ENCODE measurements around the gene ACTL7A. TPM values are rescaled to one million over a fixed set of nuclear protein-coding genes. Genes with fewer than 3 reads are reported as not detected.

Gene ACTL7A
- total RNA-seq, 2 donors from 2014 or later: not detected

- Mint-ChIP-seq H3K27ac (no peak overlapping the region), H3K4me1 (no peaks in the 10 kb centered on the region), H3K27me3 (ENCODE audit: insufficient read depth) (no peaks in the 10 kb centered on the region), H3K4me3 (no peak overlapping the region), H3K36me3 (ENCODE audit: low read depth) (peaks cover 49% of the 10 kb centered on the region), H3K9me3 (no peaks in the 10 kb centered on the region)
- Histone ChIP-seq H3K36me3 (ENCODE audit: control insufficient read depth, insufficient read depth, low read length) (peaks cover 61% of the 10 kb centered on the region), H3K4me1 (ENCODE audit: control insufficient read depth, insufficient read depth, low read length) (no peaks in the 10 kb centered on the region), H3K27ac (ENCODE audit: low read depth, low read length) (no peak overlapping the region), H3K4me3 (ENCODE audit: low read length) (no peak overlapping the region), H3K9me3 (ENCODE audit: control insufficient read depth, low read length) (no peaks in the 10 kb centered on the region), H3K27me3 (ENCODE audit: control insufficient read depth, insufficient read depth, low read length, poor library complexity, severe bottlenecking) (no peaks in the 10 kb centered on the region), H3K9ac (ENCODE audit: extremely low read depth, low read length, poor library complexity, severe bottlenecking) (no peak overlapping the region)
- 84 to 91% methylated on average over 3 of the region's 3 CpGs for WGBS, 2 experiments (ENCODE audit: insufficient coverage in 1 of 2, insufficient read length in 1 of 2)
- no peak for DNase-seq
- TF ChIP-seq CTCF (conservative IDR thresholded peaks at IDR 0.05): no peak
Observed at GRCh38 chr9:108880738-108881316, 18.8 kb downstream of the ACTL7A start.

- no peak overlapping the region for H3K27ac Mint-ChIP-seq
- no peaks in the 10 kb centered on the region for H3K9me3 Mint-ChIP-seq
- DNase-seq: no peak
- Histone ChIP-seq H3K9me3 (ENCODE audit: control insufficient read depth, low read length) (no peaks in the 10 kb centered on the region), H3K36me3 (ENCODE audit: control insufficient read depth, insufficient read depth, low read length) (peaks cover 53% of the 10 kb centered on the region), H3K27ac (ENCODE audit: low read depth, low read length) (no peak overlapping the region), H3K4me1 (ENCODE audit: control insufficient read depth, insufficient read depth, low read length) (no peaks in the 10 kb centered on the region), H3K4me3 (ENCODE audit: low read length) (no peak overlapping the region), H3K27me3 (ENCODE audit: control insufficient read depth, insufficient read depth, low read length, poor library complexity, severe bottlenecking) (no peaks in the 10 kb centered on the region), H3K9ac (ENCODE audit: extremely low read depth, low read length, poor library complexity, severe bottlenecking) (no peak overlapping the region)
- H3K27me3 Mint-ChIP-seq (ENCODE audit: insufficient read depth): no peaks in the 10 kb centered on the region
- WGBS, 2 experiments (ENCODE audit: insufficient coverage in 1 of 2, insufficient read length in 1 of 2): 98 to 100% methylated on average over 3 to 6 of the region's 6 CpGs
- no peak overlapping the region for H3K4me3 Mint-ChIP-seq
- no peak for TF ChIP-seq CTCF (conservative IDR thresholded peaks at IDR 0.05)
- H3K4me1 Mint-ChIP-seq: no peaks in the 10 kb centered on the region
- peaks cover 44% of the 10 kb centered on the region for H3K36me3 Mint-ChIP-seq (ENCODE audit: low read depth)
Observed at GRCh38 chr9:108882052-108882888, 20.2 kb downstream of the ACTL7A start.

- Mint-ChIP-seq H3K4me1 (no peaks in the 10 kb centered on the region), H3K27me3 (ENCODE audit: insufficient read depth) (no peaks in the 10 kb centered on the region), H3K9me3 (no peaks in the 10 kb centered on the region), H3K36me3 (ENCODE audit: low read depth) (peaks cover 39% of the 10 kb centered on the region), H3K4me3 (no peak overlapping the region), H3K27ac (no peak overlapping the region)
- DNase-seq: no peak
- no peak overlapping the region for H3K4me3 ChIP-seq (ENCODE audit: low read length)
- H3K27ac ChIP-seq (ENCODE audit: low read depth, low read length): no peak overlapping the region
- no peak overlapping the region for H3K9ac ChIP-seq (ENCODE audit: extremely low read depth, low read length, poor library complexity, severe bottlenecking)
- H3K36me3 ChIP-seq (ENCODE audit: control insufficient read depth, insufficient read depth, low read length): peaks cover 53% of the 10 kb centered on the region
- H3K27me3 ChIP-seq (ENCODE audit: control insufficient read depth, insufficient read depth, low read length, poor library complexity, severe bottlenecking): no peaks in the 10 kb centered on the region
- 80 to 94% methylated on average over 3 of the region's 3 CpGs for WGBS, 2 experiments (ENCODE audit: insufficient coverage in 1 of 2, insufficient read length in 1 of 2)
- no peaks in the 10 kb centered on the region for H3K9me3 ChIP-seq (ENCODE audit: control insufficient read depth, low read length)
- TF ChIP-seq CTCF (conservative IDR thresholded peaks at IDR 0.05): no peak
- no peaks in the 10 kb centered on the region for H3K4me1 ChIP-seq (ENCODE audit: control insufficient read depth, insufficient read depth, low read length)
Observed at GRCh38 chr9:108883085-108883484, 21.0 kb downstream of the ACTL7A start.
